ENCODE data around the gene FBXL7.

FBXL7 gene

DNA sequence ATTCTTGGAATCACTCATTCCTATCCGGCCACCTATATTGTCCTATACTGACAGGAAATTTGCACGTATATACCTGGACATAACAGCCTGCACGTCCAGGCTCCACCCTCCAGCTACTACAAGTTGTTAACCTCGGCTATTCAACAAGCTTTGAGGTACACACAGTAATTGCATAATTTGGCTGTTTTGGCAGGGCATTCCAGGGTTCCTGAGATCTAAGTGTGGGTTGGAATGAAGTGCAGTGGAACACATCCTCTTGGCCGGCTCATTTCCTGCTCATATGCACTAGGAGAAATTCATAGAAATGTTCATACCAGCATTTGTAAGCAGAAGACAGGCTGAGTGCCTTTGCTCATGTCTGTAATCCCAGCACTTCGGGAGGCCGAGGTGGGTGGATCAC is 222.3 kb downstream of the FBXL7 start:
- no peak for DNase-seq

DNA sequence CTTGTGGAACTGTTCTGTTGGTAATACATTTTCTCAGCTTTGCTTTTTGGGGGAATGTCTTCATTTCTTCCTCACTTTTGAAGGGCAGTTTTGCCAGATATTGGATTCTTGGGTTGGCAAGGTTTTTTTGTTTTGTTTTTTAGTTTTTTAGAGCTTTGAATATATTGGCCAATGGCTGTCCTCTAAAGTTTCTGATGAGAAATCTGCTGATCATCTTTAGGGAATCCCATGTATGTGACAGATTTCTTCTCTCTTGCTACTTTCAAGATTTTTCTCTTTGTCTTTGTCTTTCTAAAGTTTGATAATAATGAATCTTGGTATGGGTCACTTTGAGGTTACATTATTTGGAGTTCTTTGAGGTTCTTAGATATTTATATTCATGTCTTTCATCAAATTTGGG is 227.4 kb downstream of the FBXL7 start:
- DNase-seq, result no peak

DNA sequence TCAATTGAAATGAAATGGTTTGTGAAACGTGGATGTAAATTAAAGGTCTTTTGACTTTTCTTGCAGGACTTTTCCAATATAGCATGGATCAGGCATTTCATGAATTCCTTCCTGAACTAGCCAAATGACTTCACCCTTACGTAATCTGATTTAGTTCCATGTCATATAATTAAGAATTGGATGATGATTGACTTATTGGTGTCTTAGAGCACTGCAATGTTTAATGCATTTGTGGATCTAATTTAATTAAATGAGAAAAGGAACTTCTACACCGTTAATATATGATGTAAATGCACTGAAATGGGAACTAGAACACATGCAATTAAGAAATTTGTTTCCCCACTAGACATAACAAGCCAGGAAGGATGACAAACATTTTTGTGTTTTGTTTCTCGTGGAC is 228.8 kb downstream of the FBXL7 start:
- DNase-seq, result no peak

DNA sequence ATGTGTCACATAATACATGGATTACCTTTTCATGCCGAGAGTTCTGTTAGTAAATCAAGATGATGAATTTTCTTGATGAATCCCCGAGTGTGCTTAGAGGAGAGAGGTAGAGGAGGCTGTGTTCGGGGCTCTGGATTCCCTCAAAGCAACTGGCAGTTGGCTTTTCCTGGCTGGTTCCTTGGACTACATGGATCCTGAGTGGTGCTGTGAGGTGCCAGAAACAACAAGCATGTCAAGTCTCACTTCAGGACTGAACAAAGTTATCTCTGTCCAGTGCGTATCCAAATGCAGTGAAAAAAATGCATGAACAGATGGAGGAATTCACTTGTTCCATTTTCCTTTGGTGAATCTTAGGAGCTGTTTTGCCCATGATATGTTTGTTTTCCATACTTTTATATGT is 231.7 kb downstream of the FBXL7 start:
- DNase-seq, result no peak

DNA sequence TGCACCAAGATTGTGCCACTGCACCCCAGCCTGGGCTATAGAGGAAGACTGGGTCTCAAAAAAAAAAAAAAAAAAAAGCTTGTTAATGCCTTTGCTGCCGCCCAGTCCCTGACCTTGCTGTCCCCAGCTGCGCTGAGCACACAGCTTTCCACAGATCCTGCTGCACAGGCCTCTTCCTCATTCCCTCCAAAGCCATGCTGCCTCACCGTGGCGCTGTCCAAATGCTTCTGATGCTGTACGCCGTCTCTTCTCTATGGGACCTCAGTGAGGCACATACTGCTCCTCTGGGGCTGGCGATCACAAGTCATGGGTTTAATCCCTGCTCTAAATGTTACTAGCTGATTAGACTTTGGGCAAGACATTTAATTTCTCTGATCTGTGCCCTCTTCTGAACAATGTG is 234.1 kb downstream of the FBXL7 start:
- DNase-seq, result no peak

DNA sequence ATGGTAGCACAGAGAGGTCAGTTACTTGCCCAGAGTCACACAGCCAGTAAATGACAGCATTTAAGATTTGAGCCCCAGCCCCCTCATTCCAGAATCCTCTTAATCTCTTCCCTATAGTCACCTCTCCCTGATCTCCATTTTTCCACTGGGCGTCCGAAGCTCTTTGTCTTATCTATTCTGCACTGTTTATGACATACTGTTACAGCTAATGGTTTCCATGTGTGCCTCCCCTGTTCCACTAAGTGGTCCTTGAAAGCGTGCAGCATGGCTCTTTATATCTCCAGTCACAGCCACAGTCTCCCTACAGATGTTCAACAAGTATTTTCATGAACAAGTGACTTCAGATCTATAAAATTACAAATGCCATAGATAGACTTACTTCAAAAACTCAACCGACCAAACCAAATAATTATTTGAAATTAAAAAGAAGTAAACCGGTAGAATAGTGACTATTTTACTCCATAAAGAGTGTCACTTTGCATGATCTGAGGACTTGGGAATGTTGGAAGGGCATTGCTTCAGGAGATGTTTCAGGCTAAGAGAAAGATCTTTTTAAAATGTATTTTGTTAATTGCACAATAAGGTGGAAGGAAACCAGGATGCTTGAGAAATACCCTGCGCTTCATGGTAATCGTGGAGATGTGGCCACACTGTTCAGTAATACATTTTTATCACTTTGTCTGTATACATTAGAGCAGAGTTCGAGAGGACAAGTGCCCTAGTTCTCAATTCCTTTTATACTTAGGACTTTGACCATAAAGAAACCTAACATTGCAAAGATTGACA is 237.2 kb downstream of the FBXL7 start:
- DNase-seq, result no peak

DNA sequence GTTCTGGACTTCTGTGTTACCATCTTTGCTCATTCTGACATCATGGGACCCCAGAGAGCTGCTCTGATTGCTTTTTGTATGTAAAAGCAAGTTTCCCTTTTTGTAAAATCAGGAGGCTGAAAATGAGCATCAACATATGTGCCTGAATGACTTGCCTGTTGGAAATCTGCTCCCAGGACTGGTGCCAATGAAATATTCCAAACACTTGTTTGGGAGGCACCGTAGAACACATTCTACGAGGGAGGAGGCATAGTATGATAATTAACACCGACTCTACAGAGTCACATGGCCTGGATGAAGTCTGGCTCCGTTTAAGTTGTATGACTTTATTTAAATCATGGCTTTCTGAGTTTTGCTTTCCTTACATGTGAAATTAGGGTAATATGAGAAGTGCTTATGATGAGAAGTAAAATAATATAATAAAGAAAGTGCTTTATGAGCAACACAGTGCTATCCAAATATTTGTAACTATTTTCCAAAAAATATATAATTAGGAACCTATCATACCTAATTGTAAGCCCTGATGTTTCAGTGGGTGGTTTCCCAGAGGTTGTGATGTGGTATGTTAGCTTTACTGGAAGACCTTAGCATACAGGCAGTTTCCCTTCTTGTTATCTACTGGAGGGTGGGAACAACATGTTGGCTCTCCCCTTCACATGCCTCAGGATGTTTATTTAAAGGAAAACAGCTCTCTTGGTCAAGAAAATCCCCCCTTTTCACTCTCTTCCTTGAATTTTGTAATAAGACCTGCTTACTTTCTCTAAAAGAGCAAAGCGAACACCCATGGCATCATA is 238.1 kb downstream of the FBXL7 start:
- DNase-seq, result no peak

DNA sequence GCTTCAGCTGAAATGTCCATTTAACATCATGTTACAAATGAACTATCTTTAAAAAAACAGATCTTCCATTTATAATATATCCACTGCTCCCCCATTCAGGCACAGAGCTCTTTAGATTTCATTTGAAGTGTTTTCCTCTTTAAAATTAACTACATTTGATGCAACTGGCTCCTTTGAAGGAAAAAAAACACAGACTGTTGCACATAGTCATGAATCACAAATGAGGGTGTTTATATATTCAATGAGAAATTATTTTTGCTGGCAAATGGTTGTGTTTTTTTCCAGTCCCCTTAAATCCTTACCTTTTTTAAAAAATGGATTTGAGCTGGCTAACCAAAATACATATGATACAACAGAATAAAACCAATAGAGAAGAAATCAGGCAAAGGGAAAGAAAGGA is 240.4 kb downstream of the FBXL7 start:
- no peak for DNase-seq

DNA sequence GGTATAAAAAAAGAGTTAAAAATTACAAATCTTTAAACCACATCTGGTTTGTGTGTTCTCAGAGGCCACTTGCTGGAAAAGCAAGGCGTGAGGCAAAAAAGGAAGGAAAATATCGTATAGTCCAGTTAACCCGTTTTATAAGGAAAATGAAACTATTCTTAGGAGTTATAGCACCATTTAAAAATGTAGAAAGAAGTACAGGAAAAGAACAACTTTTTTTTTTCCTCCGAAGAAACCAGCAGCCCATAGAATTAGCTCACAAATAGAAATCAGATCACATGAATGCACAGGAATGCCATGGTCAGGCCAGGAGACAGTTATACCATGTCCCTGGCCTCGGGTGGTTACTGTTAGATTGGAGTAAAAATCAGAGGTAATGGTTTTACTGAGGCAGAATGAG is 241.6 kb downstream of the FBXL7 start:
- no peak for DNase-seq

DNA sequence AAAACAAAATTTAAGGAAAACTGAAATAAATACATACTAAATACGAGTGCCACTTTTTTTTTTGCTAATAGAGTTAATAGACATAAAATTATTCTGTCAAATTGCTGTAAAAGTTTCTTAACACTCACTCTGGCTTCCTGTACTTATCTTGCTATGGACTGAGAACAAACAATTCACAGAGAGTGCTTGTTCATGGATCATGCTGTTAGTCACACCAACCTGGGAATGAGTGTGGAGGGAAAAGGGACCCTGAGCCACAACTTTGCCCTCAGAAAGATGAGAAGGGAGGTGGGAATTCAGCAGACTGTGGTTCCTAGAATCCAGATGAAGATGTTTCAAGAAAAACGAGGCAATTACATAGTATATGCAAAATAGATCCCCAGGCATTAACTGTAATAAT is 246.9 kb downstream of the FBXL7 start:
- no peak for DNase-seq

DNA sequence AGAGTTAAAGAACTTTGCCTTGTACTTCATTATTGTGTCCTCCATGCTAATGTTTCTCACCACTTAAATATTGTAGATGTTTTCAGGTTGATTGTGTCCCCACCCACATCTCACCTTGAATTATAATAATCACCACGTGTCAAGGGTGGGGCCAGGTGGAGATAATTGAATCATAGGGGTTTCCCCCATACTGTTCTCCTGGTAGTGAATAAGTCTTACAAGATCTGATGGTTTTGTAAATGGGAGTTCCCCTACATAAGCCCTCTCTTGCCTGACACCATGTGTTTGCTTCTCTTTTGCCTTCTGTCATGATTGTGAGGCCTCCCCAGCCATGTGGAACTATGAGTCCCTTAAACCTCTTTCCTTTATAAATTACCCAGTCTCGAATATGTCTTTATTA is 248.3 kb downstream of the FBXL7 start:
- DNase-seq, result no peak

DNA sequence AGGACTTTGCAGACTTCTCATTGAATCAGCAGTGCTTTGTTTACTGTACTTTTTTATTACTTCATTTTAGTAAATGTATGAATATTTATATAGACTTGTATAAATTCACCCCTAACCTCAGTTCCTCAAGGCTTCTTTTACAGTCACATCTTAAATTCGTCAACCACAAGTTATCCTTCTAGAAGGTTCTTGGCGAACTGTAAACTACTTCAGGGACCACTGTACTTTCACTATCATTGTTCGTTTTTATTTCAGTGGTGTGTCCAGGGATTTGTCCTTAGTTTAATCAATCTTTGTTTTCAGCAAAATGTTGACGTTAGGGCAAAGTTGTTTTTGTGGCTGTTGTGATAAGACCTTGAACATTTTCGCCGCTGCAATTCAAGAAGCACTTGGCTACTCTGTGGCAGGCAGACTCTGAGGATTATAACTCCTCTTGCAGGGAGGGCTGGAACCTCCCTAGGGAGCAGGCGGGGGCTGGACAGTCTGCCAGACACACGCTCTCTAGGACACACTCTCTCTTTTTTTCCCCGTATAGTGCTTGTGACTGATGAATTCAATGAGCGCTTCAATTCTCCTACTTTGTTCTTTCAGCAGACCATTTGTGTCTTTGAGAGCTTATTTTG is 252.8 kb downstream of the FBXL7 start:
- DNase-seq, result no peak

DNA sequence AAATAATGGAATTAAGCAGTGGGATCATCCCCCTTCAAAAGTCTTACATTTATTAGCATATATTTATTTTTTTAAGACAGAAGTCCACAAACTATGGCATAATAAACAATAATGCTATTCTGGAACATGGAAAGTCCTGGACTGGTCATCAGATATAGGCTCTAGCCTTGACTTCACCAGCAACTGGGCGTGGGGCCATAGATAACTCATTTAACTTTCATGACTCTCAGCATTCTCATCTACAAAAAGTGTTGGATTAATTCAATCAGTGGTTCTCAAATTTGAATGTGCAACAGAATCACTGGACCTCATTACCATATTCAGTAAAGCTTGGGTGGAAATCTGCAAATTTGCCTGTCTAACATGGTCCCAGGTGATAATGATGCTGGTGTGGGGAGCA is 253.8 kb downstream of the FBXL7 start:
- no peak for DNase-seq

DNA sequence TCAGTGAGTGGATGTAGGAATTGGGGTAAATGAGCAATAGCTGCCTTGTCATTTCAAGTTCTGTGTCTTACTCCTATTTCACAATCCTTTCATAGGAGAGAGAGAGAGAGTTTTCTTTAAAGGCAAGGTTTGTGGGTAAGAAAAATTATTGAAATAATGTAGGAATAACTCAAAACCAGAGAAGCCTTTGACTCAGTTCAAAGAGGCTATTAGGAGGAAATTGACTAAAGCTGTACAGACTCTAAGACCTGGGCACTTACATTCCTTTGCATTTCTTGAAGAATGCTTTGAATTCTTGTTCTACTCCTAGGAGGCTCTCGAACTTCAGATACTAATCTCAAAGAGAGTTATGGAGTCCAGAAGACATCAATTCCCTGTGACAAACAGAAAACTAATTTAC is 257.1 kb downstream of the FBXL7 start:
- no peak for DNase-seq

DNA sequence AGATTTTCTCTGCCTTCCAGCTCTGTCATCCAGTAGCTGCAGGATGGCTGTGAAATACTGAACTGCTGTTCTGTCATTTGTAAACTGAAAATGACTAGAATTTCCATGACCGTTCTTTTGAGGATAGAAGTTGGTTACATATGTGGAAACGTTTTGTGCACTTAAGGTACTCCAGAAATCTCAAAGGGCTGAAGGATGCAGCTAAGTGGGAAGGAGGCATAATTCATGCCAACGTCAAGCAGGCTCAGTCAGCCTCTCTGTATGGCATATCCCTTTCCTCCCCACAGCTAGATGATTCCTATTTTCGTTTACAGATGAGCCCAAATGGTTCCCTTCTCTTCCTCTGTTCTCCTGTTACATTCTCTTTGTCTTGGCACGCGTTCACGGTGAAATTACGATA is 257.6 kb downstream of the FBXL7 start:
- DNase-seq, result no peak

DNA sequence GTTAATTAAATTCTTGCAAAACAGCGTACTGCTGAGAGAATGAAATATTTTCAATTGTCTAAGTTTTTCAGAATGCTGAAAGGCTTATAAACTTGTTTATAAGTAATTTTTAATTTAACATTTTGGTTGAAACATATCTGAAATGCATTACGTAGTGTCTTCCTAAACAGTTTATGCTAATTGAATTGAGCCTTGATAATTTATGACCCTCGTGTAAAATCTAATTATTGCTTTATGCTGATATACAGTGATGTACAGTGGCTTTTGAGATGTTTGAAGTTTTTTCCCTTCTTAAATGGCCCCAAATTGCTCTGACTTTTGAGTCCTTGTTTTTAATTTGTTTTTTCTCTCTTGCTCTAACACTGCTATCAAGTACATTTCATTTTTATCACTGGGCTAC is 262.7 kb downstream of the FBXL7 start:
- no peak for DNase-seq

DNA sequence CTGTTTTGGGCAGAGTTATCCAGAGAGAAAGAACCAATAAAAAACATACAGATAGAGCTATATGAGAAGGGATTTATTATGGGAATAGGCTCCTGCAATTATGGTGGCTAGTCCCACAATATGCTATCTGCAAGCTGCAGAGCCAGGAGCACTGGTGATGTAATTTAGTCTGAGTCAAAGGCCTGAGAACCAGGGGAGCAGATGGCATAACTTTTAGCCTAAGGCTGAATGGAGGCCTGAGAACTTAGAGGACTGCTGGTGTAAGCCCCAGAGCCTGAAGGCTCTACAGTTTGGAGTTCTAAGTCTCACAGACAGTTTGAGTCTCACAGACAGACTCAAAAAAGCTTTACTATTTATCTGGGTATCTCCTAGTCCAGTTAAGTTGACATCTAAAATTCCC is 263.8 kb downstream of the FBXL7 start:
- no peak for DNase-seq

DNA sequence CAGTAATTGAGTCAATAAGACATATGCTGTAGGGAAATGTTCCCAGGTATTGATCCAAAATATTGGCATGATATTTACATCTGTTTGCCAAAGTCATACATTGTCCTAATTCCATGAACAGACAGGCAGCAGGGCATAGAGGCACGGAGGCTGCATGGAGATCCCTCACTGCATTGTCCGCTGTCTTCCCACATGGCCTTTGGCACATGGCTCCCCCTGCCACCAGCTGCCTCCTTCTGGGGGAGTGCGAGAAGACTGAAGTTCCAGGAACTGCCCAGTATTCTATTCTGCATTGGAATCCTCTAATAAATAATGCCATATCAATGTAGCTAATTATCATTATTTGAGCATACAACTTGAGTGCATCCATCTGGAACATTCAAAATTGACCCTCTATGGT is 269.0 kb downstream of the FBXL7 start:
- DNase-seq, result no peak

DNA sequence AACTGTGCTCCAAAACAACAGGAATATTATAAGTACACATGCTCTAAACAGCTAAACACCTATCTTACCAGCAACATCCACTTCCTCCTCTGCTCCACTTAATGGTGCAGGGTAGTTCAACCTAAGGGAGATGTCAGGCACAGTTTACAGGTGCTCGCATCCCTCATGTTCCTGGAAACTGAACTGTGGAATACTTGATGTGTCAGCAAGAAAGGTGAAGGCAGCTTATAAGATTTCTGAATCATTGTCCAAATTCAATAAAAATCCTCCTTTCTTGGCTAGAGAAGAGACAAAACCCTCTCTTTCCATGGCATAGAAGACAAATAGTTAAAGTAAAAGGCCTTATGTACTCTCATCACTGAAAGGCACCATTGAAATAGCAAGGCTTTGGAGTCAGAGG is 272.2 kb downstream of the FBXL7 start:
- no peak for DNase-seq

DNA sequence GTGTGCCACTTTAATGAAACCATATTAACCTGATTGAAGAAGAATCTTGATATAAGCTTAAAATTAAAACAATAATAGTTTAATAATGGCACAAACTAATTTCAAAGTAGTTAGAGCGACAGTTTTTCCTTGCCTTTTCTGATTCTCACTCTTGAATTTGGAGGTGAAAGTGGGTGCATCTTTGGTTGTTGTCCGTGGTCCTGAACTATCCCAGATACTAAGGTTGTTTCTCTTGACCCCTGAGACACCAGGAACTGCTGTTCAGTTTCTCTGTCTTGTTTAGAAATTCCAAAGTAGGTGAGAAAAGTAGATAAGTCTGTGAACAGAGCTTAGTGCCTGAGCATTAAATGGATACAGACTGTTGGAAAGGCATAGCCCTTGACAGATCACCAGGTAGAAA is 274.7 kb downstream of the FBXL7 start:
- no peak for DNase-seq

DNA sequence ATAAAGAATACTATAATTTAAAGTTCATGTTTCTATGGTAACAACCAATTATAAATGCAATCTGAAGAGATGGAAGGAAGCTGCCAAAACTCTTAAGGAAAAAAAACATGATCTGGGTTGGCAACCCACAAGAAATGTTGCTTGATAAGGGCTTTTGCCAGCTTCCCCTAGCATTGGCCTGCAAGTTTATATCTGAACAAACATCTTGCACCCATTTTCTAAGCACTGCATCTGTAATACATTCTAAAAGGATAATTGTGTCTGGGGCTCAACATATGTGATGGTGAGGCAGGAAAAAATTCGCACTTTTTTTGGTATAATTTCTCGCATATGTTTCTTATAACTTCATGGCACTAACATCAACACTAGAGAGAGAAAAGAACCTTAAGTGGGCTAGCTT is 276.4 kb downstream of the FBXL7 start:
- DNase-seq, result no peak

DNA sequence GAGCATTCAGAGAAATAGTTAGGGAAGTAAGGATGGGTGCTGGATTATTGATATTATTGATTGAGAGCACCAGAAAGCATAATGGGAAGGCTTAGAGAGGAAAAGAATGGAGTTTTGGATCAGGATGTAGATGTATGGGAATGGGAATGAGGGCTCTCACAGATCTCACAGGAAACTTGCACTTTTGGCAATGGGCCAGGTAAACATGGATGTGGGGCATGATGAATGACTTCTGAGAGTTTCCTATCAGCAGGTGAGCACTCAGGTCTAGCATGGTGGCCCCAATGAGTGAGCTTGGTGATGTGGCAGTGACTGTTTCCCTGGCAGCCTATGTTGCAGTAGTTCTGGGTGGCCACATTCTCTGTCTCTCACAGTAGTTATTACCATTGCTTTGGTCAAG is 283.8 kb downstream of the FBXL7 start:
- DNase-seq, result no peak

DNA sequence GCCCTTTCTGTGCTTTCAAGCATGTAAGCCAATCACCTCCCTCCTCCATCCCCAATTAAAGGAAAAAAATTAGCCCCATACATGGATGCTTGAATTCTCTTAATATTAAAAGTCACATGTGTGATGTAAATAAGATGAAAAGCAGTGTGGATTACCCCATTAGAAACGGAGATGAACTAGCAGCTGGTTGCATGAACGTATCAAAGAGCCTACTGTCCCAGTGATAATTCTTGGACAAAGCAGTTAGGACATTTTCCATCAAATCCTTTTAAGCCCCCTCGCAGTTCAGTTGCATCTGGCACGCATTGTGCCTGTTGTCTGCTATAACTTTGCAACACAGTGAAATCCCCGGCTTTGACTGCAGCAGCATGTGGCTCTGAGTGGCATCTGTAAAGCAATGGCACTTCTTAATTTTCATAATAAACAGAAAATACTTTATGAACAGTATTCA is 285.6 kb downstream of the FBXL7 start:
- no peak for DNase-seq

DNA sequence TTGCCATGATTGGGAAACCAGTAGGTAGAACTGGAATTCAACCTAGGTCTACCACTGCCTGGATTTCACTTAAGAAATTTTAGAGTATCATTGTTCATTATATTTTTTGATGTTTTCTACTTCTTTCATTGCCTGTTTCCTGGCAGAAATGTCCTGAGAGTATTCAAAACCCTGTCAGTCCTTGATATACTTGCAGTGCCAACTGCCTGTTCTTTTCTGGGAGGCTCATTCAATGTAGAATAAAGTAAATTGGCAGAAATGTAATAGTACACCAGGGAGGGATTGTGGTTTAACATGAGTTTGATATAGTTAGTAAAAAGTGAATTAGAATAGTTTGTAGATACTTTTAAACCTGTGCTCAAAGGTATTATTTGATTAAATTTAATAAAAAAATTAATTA is 286.3 kb downstream of the FBXL7 start:
- DNase-seq, result no peak

Measured in activated CD4-positive, alpha-beta T cell treated with anti-CD3 and anti-CD28 coated beads for 48 hours (primary cell).